GM21786 (cell line): Measurements from ENCODE around the gene FUOM.
A peak's percentile ranks its signal among the peaks of the same experiment; 100 is the strongest.

Source experiments
- ATAC-seq: cut with Tn5 transposase; IDR thresholded peaks from one replicate; pipeline ENCODE4 v1.9.1; 2021; ENCODE audit not compliant: unreplicated experiment

The FUOM gene

DNA sequence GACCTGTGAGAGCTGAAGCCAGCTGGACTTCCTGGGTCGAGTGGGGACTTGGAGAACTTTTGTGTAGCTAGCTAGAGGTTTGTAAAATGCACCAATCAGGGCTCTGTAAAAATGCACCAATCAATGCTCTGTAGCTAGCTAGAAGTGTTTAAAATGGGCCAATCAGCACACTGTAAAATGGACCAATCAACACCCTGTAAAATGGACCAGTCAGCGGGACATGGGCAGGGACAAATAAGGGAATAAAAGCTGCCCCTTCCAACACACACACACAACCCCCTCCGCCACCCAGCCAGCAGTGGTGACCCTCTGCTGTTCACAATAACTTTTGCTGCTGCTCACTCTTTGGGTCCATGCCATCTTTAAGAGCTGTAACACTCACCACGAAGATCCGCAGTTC, 42.0 kb downstream of the FUOM start:
- ATAC-seq: no peak

DNA sequence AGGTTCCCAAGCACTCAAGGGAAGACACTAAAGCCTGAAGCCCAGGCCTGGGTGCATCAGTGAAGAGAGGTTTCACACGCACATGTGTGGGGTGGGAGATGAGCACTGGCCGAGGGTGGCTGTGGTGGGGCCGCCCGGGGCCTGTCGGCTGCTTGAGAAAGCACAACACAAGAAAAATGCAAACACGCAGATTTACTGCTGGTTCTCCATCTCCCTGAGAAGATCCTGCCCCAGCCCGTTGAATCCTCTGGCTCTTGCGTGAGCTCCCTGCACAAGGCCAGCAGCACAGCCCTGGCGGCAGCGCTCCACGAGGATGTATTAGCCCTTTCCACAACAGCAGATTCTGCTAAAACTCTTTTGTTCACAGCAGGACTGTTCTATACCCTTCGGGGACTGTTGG, 42.9 kb downstream of the FUOM start:
- ATAC-seq: no peak

DNA sequence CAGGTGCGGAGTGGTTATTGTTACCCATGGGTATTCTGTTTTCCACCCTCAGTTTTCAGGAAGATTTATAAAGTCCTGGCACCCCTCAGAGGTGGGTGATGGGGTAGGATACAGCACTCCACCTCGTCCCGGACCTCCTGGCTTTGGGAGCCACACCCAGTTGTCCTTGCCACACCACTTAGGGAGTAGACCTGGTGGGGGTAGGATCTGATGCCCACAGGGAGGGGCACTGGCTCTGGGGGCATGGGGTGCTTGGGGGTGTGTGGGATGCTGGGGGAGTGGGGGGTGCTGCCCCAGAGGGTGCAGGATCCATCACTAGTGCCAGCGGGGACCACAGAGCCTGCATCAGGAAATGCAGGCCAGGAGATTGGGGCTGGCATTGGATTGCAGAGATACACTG, 44.6 kb downstream of the FUOM start:
- ATAC-seq: no peak

DNA sequence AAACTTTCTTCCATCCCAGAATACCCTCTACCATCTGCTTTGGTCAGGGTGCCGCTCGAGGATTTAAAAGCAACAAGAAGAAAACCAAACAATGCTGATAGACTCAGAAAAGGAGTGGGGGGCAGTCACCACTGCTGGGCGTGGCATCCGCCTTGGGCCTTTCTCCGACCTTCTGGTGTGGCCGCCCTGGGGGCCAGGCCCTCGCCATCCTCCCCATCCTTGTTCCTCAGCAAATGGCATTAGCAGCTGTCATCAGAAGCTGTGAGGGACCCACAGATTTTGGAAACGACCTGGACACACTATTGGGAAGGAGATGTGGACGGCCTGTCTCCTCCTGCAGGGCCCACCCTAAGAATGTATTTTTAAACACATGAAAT, 45.1 kb downstream of the FUOM start:
- ATAC-seq: no peak

DNA sequence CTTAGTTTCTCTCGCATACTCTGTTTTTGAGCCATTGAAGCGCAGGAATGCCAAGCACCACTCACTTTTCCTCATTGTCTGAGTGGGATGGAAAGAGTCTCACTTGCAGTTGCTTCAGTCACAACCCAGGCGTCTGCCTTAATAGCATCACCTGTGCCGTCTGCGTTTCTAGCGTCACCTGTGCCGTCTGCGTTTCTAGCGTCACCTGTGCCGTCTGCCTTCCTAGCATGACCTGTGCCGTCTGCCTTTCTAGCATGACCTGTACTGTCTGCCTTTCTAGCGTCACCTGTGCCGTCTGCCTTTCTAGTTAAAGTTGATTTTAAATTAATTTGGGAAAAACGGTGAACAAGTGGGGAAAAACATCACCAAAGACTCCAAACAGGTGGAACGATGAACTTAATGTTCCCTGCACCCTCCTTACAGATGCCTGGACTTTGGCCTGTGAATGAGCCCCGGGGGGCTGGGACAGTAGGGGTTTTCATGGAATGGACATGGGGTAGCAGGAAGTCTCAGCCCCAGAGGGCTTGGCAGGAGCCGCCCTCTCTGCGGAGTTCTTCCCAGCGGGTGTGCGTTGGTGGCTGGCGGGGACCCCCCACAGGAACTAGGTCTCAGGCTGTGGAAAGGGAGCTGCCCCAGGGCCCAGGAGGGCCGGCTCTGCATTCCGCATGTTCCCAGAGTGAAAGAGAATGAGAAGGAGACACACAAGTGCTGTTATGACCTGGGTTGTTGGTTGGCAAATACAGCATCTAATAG, 45.6 kb downstream of the FUOM start:
- ATAC-seq: no peak

DNA sequence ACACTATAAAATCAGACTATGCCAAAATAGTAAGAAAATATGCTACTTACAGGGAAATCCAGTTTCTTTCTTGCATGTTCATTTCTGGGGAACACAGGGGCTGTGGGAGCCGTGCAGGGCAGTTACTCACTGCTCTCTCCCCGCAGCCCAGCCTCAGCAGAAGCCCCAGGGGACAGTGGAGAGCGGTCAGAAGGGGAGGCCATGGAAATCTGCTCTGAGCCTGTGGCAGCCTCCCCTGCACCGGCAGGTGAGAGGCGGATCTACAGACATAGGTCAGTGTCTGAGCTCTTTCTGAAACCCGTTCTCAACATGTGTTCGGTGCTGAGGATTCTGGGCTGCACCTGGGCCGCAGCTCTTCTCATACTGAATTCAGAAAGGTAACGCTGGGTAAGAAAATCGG, 46.2 kb downstream of the FUOM start:
- ATAC-seq: no peak

DNA sequence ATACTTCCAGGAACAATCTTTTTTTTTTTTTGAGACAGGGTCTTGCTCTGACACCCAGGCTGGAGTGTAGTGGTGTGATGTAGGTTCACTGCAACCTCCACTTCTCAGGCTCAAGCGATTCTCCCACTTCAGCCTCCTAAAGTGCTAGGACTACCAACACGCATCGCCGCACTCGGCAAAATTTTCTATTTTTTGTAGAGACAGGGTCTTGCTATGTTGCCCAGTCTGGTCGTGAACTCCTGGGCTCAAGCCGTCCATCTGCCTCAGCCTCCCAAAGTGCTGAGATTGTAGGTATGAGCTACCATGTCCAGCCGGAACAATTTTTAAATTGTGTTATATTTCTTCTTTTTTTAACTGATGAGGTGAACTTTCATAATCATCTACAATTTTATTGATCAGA, 47.0 kb downstream of the FUOM start:
- no peak for ATAC-seq

DNA sequence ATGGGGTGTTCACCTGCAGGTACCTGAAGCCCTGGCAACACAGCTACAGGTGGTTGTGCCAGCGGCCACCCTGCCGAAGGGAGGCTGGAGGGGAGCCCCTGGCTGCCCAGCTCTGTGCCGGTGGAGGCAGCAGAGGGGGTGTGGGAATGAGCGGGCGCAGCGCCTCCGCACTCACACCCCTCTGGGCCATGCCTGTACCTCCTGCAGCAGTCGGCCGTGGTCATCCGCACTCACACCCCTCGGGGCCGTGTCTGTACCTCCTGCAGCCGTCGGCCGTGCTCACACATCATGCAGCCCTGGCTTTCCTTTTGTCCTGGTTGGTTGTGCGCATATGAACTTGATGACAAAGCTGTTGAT, 47.4 kb downstream of the FUOM start:
- ATAC-seq: no peak

DNA sequence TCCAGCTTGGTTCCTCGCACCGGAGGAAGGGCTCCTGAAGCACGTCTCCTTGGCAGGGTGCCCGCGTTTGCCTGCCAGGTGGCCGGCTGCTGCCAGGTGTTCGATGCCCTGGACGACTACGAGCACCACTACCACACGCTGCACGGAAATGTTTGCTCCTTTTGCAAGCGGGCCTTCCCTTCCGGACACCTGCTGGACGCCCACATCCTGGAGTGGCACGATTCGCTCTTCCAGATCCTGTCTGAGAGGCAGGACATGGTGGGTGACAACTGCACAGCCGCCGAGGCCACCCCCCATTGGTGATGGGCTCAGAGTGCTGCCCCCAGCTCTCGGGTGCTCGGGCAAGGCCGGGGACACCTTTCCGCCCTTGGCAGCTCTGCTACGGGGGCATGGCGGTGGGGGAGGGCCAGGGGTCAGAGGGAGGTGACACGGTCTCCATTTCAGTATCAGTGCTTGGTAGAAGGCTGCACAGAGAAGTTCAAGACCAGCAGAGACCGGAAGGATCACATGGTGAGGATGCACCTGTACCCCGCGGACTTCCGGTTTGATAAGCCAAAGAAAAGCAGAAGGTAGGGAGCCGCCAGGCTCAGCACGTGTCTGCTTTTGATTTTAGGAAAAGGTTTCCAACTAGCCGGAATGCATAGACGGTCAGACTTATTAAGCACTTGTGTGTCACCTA, 48.0 kb downstream of the FUOM start:
- ATAC-seq: no peak

DNA sequence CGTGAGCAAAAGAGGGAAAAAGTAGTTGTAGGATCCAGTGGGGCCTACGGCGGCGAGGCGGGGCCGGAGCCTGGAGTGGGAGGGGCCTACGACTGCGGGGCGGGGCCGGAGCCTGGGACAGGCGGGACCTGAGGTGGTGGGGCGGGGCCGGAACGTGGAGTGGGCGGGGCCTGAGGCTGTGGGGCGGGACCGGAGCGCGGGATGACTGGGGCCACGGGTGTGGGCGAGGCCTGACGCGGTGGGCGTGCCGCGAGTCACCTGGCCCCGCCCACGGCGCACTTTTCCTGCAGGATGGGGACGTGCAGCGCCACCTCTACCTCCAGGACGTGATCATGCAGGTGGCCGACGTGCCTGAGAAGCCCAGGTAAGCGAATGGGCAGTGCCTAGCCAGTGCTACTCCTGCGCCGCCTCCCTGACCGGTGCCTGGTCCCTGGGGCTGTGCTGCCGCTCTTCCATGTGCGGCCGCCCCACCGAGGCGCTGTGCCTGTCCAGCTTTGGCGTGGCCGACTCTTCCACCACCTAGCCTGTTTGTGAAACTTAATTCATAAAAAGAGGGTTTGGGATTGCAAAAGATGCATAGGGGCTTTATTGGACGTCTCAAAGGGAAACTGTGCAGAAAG, 48.6 kb downstream of the FUOM start:
- peak; percentile 60 for ATAC-seq

DNA sequence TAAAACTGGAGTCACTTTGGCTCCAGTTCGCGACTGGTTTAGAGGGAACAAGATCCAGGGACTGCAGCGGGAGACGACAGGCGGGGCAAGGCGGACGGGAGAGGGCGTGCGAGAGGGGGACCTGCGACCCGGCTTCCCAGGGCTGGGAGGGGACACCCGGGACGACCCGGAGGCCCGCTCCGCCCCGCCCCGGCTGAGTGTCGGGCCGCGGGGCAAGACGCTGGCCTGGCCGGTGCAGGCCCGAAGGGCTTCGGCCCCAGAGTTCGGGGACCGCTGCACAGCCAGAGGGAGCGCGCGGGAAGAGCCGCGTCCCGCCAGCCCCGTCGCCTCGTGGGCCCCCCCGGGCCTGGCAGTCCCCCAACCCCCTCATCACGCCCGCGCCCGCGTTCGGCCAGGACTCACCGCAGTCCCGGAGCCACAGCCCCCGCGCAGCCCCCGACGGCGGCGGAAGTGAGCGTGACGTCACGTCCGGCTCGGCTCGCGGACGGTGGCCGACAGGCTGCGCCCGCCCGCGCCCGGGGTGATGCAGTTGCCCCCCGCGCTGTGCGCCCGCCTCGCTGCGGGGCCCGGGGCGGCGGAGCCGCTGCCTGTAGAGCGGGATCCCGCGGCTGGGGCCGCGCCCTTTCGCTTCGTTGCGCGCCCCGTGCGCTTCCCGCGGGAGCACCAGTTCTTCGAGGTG, 49.3 kb downstream of the FUOM start, which contains the start of the genes TUBGCP2 and ZNF511:
Gene TUBGCP2 (minus strand): TSS at position 452 of the 679 bp plus-strand sequence. CDS start 5,931 bp downstream, outside the sequence.
Gene ZNF511 (plus strand): TSS at position 494 of the 679 bp plus-strand sequence. CDS start 30 bp downstream, at position 524.
- peak; percentile 74 for ATAC-seq

DNA sequence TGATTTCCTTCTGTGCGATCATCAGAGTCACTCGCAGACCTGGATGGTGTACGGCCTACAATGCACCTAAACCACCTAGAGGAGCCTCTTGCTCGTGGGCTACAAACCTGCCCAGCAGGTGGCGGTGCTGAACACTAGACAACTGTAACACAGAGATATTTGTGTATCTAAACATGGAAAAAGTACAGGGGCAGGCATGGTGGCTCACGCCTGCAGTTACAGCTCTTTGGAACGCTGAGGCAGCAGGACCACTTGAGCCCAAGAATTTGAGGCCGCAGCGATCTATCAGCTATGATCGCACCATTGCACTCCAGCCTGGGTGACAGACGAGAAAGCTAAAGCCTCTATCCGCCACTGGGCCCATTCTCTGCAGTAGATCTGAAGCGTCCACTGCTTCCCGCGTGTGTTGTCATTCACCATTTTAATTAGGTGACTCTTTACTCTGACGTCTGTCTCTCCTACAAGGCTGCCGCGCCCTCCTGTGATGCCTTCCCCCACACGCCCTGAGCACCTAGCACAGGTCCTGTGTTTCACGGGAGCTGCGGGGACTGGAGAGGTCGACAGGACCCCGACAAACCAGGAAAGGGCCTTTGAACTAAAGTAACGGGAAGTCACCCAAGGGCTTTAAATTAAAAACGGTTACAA, 49.9 kb downstream of the FUOM start:
- peak; percentile 40 for ATAC-seq

DNA sequence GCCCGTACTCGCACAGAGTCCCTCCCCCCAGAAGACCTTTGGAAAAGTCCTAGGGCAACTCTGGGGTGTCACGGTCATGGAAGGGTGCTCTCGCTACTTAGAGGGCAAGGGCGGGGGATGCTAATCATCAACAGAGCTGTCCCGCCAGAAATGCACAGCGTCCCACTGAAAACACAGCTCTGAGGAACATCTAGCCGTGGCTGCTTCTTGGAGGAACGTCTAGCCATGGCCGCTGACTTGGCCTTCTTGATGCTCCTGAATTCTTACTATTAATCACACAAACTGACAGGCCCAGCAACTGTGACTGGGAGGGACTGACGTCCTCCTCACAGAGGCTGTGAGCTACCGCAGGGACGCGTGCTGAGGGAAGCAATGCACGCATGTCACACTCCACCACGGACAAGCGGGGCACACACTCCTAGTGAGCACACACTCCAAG, 50.9 kb downstream of the FUOM start:
- no peak for ATAC-seq

DNA sequence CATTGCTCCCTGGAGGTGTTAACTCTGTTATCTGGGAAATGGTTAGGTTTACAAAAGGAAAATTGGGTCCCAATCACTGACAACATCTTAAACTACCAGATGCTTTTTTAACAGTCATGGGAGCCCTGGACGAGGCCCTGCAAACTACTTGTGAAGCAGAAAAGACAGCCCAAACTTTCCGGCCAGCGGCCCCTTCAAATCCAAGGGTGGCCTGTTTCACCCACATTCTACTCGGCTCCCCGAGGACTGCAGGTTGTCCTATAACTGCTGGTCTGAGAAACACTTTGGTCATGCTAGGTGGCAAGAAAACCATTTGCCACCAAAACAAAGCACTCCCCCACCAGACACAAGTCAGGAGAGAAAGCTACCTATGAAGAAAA, 51.7 kb downstream of the FUOM start:
- ATAC-seq: no peak
